NCI-H1048 (cell line): ENCODE results near the gene FAM107B.
"Not testable (repeated sequence)": the region's sequence is repeated elsewhere in the genome, so short reads cannot be mapped to it uniquely, and the experiment has no call there.

Experiments
- DNase-seq: peaks from one replicate; lab custom pipeline; 2025; lab: John Stamatoyannopoulos, UW

Gene FAM107B

GRCh38 chr10:14664345-14664744 lies 110.4 kb downstream of the FAM107B start:
- no peak for DNase-seq

GRCh38 chr10:14661818-14662217 lies 112.9 kb downstream of the FAM107B start:
- DNase-seq: no peak

- DNase-seq: no peak
Measured at GRCh38 chr10:14660831-14661230, 113.9 kb downstream of the FAM107B start.

GRCh38 chr10:14659626-14660196 lies 115.0 kb downstream of the FAM107B start:
- no peak for DNase-seq

GRCh38 chr10:14659137-14659536 lies 115.6 kb downstream of the FAM107B start:
- not testable (repeated sequence) for DNase-seq

- no peak for DNase-seq
Measured at GRCh38 chr10:14658331-14659127, 116.2 kb downstream of the FAM107B start.

- DNase-seq: no peak
Measured at GRCh38 chr10:14656052-14656730, 118.5 kb downstream of the FAM107B start.

GRCh38 chr10:14654821-14655382 lies 119.8 kb downstream of the FAM107B start:
- DNase-seq: no peak

- DNase-seq: no peak
Measured at GRCh38 chr10:14653271-14654161, 121.2 kb downstream of the FAM107B start.

GRCh38 chr10:14652816-14653215 lies 121.9 kb downstream of the FAM107B start:
- no peak for DNase-seq

- no peak for DNase-seq
Measured at GRCh38 chr10:14652067-14652466, 122.6 kb downstream of the FAM107B start.

- DNase-seq: no peak
Measured at GRCh38 chr10:14649739-14650138, 125.0 kb downstream of the FAM107B start.

- DNase-seq: no peak
Measured at GRCh38 chr10:14648946-14649345, 125.8 kb downstream of the FAM107B start.

- no peak for DNase-seq
Measured at GRCh38 chr10:14648005-14648765, 126.5 kb downstream of the FAM107B start.

- DNase-seq: no peak
Measured at GRCh38 chr10:14645239-14645960, 129.3 kb downstream of the FAM107B start.

GRCh38 chr10:14639637-14640036 lies 135.1 kb downstream of the FAM107B start:
- DNase-seq: no peak

GRCh38 chr10:14635043-14635710 lies 139.5 kb downstream of the FAM107B start:
- DNase-seq: no peak

- not testable (repeated sequence) for DNase-seq
Measured at GRCh38 chr10:14634572-14634971, 140.1 kb downstream of the FAM107B start.

GRCh38 chr10:14625765-14626525 lies 148.8 kb downstream of the FAM107B start:
- no peak for DNase-seq
